Left ventricle myocardium inferior (tissue), 1 donor: ENCODE measurements around the gene IGF2R. TPM values are rescaled to one million over a fixed set of nuclear protein-coding genes. Genes with fewer than 3 reads are reported as not detected.
A peak's percentile ranks its signal among the peaks of the same experiment; 100 is the strongest.

Experiments used
- DNase-seq: peaks from one replicate; pipeline ENCODE4 v3.0.0-alpha.2; 2020
- H3K27ac ChIP-seq: fragments of 200-600 bp; replicated peaks from 2 replicates; pipeline ENCODE4 v1.8.0; 2021
- H3K27me3 ChIP-seq: fragments of 200-600 bp; 2 replicates; pipeline ENCODE4 v1.8.0; 2021; ENCODE audit warnings: low read depth
- H3K36me3 ChIP-seq: fragments of 200-600 bp; 2 replicates; pipeline ENCODE4 v1.8.0; 2021
- H3K4me1 ChIP-seq: fragments of 200-600 bp; 2 replicates; pipeline ENCODE4 v1.8.0; 2021
- H3K4me3 ChIP-seq: fragments of 200-600 bp; 2 replicates; pipeline ENCODE4 v1.8.0; 2021; ENCODE audit warnings: mild to moderate bottlenecking, moderate library complexity
- H3K9me3 ChIP-seq: fragments of 200-600 bp; replicated peaks from 2 replicates; pipeline ENCODE4 v1.8.0; 2021
- intact Hi-C: fragments of 100-400 bp; cut with micrococcal nuclease; formaldehyde crosslinking; loops from one replicate; pipeline ENCODE4 v1.11.0; 2022
- total RNA-seq: library from RNA; stranded (reverse); fragmentation: NEBNext Ultra II Directional; extraction: Animal tissue kit (Norgen Biotek cat#: 25700); gene quantifications from one replicate; pipeline ENCODE4 v1.2.1, GENCODE V29; 2021
- TF ChIP-seq, protein P1 (sequence below): fragments of 200-600 bp; IDR thresholded peaks from 2 replicates; pipeline ENCODE4 v1.8.0; 2021; ENCODE audit warnings: antibody characterized with exemption, mild to moderate bottlenecking, borderline replicate concordance
- donor health status: DM: no; HTN: yes; CAD: no; lungs with severe emphysema.

The IGF2R gene
- total RNA-seq, 1 donor from 2014 or later = 66.8 TPM

- peak overlapping the region; percentile 89 for H3K27ac ChIP-seq
- H3K9me3 ChIP-seq = no peaks in the 10 kb centered on the region
- intact Hi-C loops = loop anchor here (10.0 kb wide), 1 partner anchor 49 kb away; no protein-coding TSS in a partner anchor
- H3K4me1 ChIP-seq = peaks cover 91% of the 10 kb centered on the region
- DNase-seq = no peak
- H3K27me3 ChIP-seq = no peaks in the 10 kb centered on the region
- no peaks in the 10 kb centered on the region for H3K36me3 ChIP-seq
- H3K4me3 ChIP-seq = no peak overlapping the region
- TF ChIP-seq, protein P1, sequence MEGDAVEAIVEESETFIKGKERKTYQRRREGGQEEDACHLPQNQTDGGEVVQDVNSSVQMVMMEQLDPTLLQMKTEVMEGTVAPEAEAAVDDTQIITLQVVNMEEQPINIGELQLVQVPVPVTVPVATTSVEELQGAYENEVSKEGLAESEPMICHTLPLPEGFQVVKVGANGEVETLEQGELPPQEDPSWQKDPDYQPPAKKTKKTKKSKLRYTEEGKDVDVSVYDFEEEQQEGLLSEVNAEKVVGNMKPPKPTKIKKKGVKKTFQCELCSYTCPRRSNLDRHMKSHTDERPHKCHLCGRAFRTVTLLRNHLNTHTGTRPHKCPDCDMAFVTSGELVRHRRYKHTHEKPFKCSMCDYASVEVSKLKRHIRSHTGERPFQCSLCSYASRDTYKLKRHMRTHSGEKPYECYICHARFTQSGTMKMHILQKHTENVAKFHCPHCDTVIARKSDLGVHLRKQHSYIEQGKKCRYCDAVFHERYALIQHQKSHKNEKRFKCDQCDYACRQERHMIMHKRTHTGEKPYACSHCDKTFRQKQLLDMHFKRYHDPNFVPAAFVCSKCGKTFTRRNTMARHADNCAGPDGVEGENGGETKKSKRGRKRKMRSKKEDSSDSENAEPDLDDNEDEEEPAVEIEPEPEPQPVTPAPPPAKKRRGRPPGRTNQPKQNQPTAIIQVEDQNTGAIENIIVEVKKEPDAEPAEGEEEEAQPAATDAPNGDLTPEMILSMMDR = no peak
Observed at GRCh38 chr6:159985296-159985945, 16.5 kb downstream of the IGF2R start.

DNA sequence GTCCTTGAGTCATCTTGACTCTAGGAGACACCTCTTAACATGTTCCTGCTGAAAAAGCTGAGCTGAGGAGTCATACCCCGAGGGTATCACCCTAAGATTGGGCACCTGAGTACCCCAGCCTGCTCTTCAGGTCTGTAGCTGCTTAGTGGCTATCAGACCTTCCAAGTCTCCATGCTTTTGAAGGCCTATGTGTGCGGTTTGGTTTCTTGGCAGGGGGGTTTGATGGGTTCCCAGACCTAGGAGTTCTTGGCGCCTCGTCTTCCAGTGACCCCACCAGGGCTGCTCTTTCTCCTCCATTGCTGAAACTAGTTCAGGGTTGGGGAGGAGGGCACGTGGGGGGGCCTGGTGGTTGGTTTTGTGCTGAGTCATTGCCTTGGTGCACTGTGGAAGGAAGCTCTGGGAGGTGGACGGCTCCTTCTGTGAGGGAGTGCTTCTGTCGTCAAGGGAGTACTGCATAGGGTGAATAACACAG, 20.1 kb downstream of the IGF2R start:
- Histone ChIP-seq H3K27me3 (no peaks in the 10 kb centered on the region), H3K4me3 (no peak overlapping the region), H3K36me3 (peaks cover 14% of the 10 kb centered on the region), H3K9me3 (no peaks in the 10 kb centered on the region), H3K27ac (peak overlapping the region; percentile 17), H3K4me1 (peaks cover 74% of the 10 kb centered on the region)
- no peak for DNase-seq
- intact Hi-C loops = loop anchor here (10.0 kb wide), 1 partner anchor 46 kb away; no protein-coding TSS in a partner anchor
- TF ChIP-seq, protein P1 = no peak

GRCh38 chr6:159989492-159990480, 20.9 kb downstream of the IGF2R start:
- H3K27ac ChIP-seq = peak overlapping the region; percentile 16
- no peak for DNase-seq
- H3K9me3 ChIP-seq = no peaks in the 10 kb centered on the region
- intact Hi-C loops = loop anchor here (10.0 kb wide), 1 partner anchor 45 kb away; no protein-coding TSS in a partner anchor
- H3K36me3 ChIP-seq = peaks cover 14% of the 10 kb centered on the region
- H3K4me1 ChIP-seq = peaks cover 66% of the 10 kb centered on the region
- no peak overlapping the region for H3K4me3 ChIP-seq
- H3K27me3 ChIP-seq = no peaks in the 10 kb centered on the region
- TF ChIP-seq, protein P1 = no peak

GRCh38 chr6:159992366-159992765, 23.5 kb downstream of the IGF2R start:
- intact Hi-C loops = no loop called here
- Histone ChIP-seq H3K27ac (no peak overlapping the region), H3K9me3 (peaks cover 9% of the 10 kb centered on the region), H3K4me3 (no peak overlapping the region), H3K4me1 (peaks cover 60% of the 10 kb centered on the region), H3K36me3 (peaks cover 14% of the 10 kb centered on the region), H3K27me3 (no peaks in the 10 kb centered on the region)
- DNase-seq = no peak
- TF ChIP-seq, protein P1 = no peak

- H3K4me1 ChIP-seq = peaks cover 31% of the 10 kb centered on the region
- no peak for DNase-seq
Observed at GRCh38 chr6:159995405-159995804, 26.5 kb downstream of the IGF2R start.

More at GRCh38 chr6:159995405-159995804, 26.5 kb downstream of the IGF2R start:
- H3K27me3 ChIP-seq = no peaks in the 10 kb centered on the region
- H3K9me3 ChIP-seq = peaks cover 9% of the 10 kb centered on the region
- TF ChIP-seq, protein P1 = no peak
- no peak overlapping the region for H3K4me3 ChIP-seq
- intact Hi-C loops = no loop called here
- no peak overlapping the region for H3K27ac ChIP-seq
- H3K36me3 ChIP-seq = peaks cover 24% of the 10 kb centered on the region
